RWPE2 (cell line): ENCODE data around the gene JAG1.

Experiments used
- ATAC-seq: fragments of 200-7000 bp; cut with Tn5 transposase; 3 replicates; pipeline ENCODE4 v1.9.1; 2021; ENCODE audit warnings: low read depth
- DNase-seq: peaks from one replicate; pipeline ENCODE4 v3.0.0-alpha.2; 2020; ENCODE audit warnings: low spot score
- H3K27ac ChIP-seq: fragments of 450-650 bp; 2 replicates; pipeline ENCODE4 v1.5.1; 2017; ENCODE audit warnings: mild to moderate bottlenecking; ENCODE audit not compliant: poor library complexity, severe bottlenecking
- H3K27me3 ChIP-seq: fragments of 250-450 bp; sonication (Bioruptor Pico); 2 replicates; pipeline ENCODE4 v1.5.1; 2021; ENCODE audit warnings: mild to moderate bottlenecking, moderate library complexity; ENCODE audit not compliant: insufficient read depth, poor library complexity, severe bottlenecking
- H3K36me3 ChIP-seq: fragments of 250-450 bp; sonication (Bioruptor Pico); 2 replicates; pipeline ENCODE4 v1.5.1; 2020; ENCODE audit warnings: low read depth, mild to moderate bottlenecking, moderate library complexity
- H3K4me1 ChIP-seq: fragments of 250-450 bp; sonication (Bioruptor Pico); 2 replicates; pipeline ENCODE4 v1.5.1; 2021; ENCODE audit warnings: mild to moderate bottlenecking, moderate library complexity; ENCODE audit not compliant: insufficient read depth, poor library complexity, severe bottlenecking
- H3K4me3 ChIP-seq: fragments of 250-450 bp; sonication (Bioruptor Pico); 2 replicates; pipeline ENCODE4 v1.5.1; 2021; ENCODE audit warnings: mild to moderate bottlenecking, moderate library complexity; ENCODE audit not compliant: severe bottlenecking
- H3K9me3 ChIP-seq: fragments of 250-450 bp; sonication (Bioruptor Pico); 2 replicates; pipeline ENCODE4 v1.5.1; 2021; ENCODE audit warnings: mild to moderate bottlenecking, moderate library complexity; ENCODE audit not compliant: severe bottlenecking
- CTCF ChIP-seq: fragments of 450-650 bp; IDR thresholded peaks from one replicate; pipeline ENCODE4 v1.5.1; 2017; ENCODE audit warnings: mild to moderate bottlenecking, moderate library complexity; ENCODE audit not compliant: poor library complexity, severe bottlenecking

JAG1 gene

GRCh38 chr20:10609276-10609675, 64.5 kb downstream of the JAG1 start:
- no peaks in the 10 kb centered on the region for H3K9me3 ChIP-seq
- H3K4me1 ChIP-seq: peaks cover 22% of the 10 kb centered on the region
- ATAC-seq (no peak), DNase-seq (no peak)
- H3K27ac ChIP-seq: no peak overlapping the region
- TF ChIP-seq CTCF: no peak
- no peaks in the 10 kb centered on the region for H3K27me3 ChIP-seq
- no peak overlapping the region for H3K4me3 ChIP-seq
- H3K36me3 ChIP-seq: no peaks in the 10 kb centered on the region

GRCh38 chr20:10605547-10606195, 68.1 kb downstream of the JAG1 start:
- peak overlapping the region; percentile 66 for H3K27ac ChIP-seq
- H3K4me3 ChIP-seq: no peak overlapping the region
- DNase-seq (no peak), ATAC-seq (no peak)
- H3K27me3 ChIP-seq: no peaks in the 10 kb centered on the region
- H3K9me3 ChIP-seq: no peaks in the 10 kb centered on the region
- TF ChIP-seq CTCF: no peak
- H3K4me1 ChIP-seq: peaks cover 27% of the 10 kb centered on the region
- H3K36me3 ChIP-seq: 0 out of 2 replicates have a peak, but pooled peaks cover 3% of the 10 kb centered on the region

GRCh38 chr20:10604865-10605440, 68.8 kb downstream of the JAG1 start:
- H3K4me3 ChIP-seq: no peak overlapping the region
- H3K4me1 ChIP-seq: peaks cover 25% of the 10 kb centered on the region
- H3K27me3 ChIP-seq: no peaks in the 10 kb centered on the region
- no peaks in the 10 kb centered on the region for H3K9me3 ChIP-seq
- ATAC-seq: no peak
- peak overlapping the region; percentile 66 for H3K27ac ChIP-seq
- no peak for DNase-seq
- 0 out of 2 replicates have a peak, but pooled peaks cover 3% of the 10 kb centered on the region for H3K36me3 ChIP-seq
- TF ChIP-seq CTCF: no peak

- H3K27me3 ChIP-seq: no peaks in the 10 kb centered on the region
- H3K36me3 ChIP-seq: 0 out of 2 replicates have a peak, but pooled peaks cover 3% of the 10 kb centered on the region
- H3K4me1 ChIP-seq: peaks cover 27% of the 10 kb centered on the region
- no peaks in the 10 kb centered on the region for H3K9me3 ChIP-seq
- H3K4me3 ChIP-seq: no peak overlapping the region
- peak overlapping the region; percentile 66 for H3K27ac ChIP-seq
- no peak for TF ChIP-seq CTCF
- ATAC-seq: peak; percentile 96
- no peak for DNase-seq
These were observed 69.6 kb downstream of the JAG1 start for GRCh38 chr20:10603971-10604864.
